ENCODE data around the gene RIN1. TPM values are rescaled to one million over a fixed set of nuclear protein-coding genes. Genes with fewer than 3 reads are reported as not detected.

Gene RIN1
- total RNA-seq, 1 experiment from 2014 or later = 11.7 TPM

DNA sequence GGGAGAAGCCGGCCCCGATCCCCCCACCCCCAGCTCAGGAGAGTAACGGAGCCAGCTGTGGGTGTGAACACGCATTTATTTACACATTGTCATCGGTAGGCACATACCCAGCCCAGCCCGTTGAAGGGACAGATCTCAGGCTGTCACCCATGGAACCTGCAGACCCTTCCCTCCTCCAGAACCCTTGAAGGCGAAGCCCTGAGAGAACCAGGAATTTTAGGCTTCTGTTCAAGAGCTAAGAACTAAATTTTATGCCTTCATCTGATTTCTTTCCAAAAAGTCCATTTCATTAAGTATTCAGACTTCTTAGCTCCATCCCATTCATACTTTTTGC, 9.0 kb upstream of the RIN1 start:
- Histone ChIP-seq H3K27me3 (replicated peaks; ENCODE audit: control insufficient read depth, insufficient read depth, low read length) (no peaks in the 10 kb centered on the region), H3K36me3 (ENCODE audit: control insufficient read depth, insufficient read depth, low read length) (peaks cover 4% of the 10 kb centered on the region), H3K4me3 (ENCODE audit: low read depth, low read length) (peak overlapping the region; percentile 99), H3K9me3 (no peaks in the 10 kb centered on the region), H3K4me1 (peaks cover 27% of the 10 kb centered on the region)
- Mint-ChIP-seq H3K27ac (ENCODE audit: unreplicated experiment) (peak overlapping the region; percentile 99), H3K4me3 (ENCODE audit: unreplicated experiment) (peak overlapping the region; percentile 86), H3K4me1 (ENCODE audit: low read depth, unreplicated experiment) (peaks cover 34% of the 10 kb centered on the region), H3K36me3 (ENCODE audit: insufficient read depth, unreplicated experiment) (peaks cover 41% of the 10 kb centered on the region), H3K27me3 (ENCODE audit: insufficient read depth, unreplicated experiment) (peaks cover 4% of the 10 kb centered on the region), H3K9me3 (ENCODE audit: unreplicated experiment) (no peaks in the 10 kb centered on the region)
- CTCF ChIA-PET = interaction anchor here (0.6 to 2.1 kb wide), 4 partner anchors 9 to 804 kb away, joined by 3 to 17 read pairs (median 6); partner anchors contain the start of gene RIN1
- intact Hi-C loops (cut with micrococcal nuclease; ENCODE audit: unreplicated experiment) = loop anchor here (1.0 to 2.0 kb wide), 2 partner anchors 26 to 32 kb away; partner anchors contain the start of gene SLC29A2
- no TSS peak for BruUV-seq (replicated peaks)
- POLR2A ChIA-PET = interaction anchor here (0.6 to 2.5 kb wide), 3 partner anchors 33 to 99 kb away, joined by 4 to 10 read pairs (median 7); partner anchors contain the start of gene YIF1A
- TF ChIP-seq, protein P1, sequence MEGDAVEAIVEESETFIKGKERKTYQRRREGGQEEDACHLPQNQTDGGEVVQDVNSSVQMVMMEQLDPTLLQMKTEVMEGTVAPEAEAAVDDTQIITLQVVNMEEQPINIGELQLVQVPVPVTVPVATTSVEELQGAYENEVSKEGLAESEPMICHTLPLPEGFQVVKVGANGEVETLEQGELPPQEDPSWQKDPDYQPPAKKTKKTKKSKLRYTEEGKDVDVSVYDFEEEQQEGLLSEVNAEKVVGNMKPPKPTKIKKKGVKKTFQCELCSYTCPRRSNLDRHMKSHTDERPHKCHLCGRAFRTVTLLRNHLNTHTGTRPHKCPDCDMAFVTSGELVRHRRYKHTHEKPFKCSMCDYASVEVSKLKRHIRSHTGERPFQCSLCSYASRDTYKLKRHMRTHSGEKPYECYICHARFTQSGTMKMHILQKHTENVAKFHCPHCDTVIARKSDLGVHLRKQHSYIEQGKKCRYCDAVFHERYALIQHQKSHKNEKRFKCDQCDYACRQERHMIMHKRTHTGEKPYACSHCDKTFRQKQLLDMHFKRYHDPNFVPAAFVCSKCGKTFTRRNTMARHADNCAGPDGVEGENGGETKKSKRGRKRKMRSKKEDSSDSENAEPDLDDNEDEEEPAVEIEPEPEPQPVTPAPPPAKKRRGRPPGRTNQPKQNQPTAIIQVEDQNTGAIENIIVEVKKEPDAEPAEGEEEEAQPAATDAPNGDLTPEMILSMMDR (IDR thresholded peaks at IDR 0.05; ENCODE audit: insufficient read depth in 1 of 2, low read depth in 1 of 2, low read length in 1 of 2, severe bottlenecking in 1 of 2, unreplicated experiment in 1 of 2) = no peak
- no peak for DNase-seq

DNA sequence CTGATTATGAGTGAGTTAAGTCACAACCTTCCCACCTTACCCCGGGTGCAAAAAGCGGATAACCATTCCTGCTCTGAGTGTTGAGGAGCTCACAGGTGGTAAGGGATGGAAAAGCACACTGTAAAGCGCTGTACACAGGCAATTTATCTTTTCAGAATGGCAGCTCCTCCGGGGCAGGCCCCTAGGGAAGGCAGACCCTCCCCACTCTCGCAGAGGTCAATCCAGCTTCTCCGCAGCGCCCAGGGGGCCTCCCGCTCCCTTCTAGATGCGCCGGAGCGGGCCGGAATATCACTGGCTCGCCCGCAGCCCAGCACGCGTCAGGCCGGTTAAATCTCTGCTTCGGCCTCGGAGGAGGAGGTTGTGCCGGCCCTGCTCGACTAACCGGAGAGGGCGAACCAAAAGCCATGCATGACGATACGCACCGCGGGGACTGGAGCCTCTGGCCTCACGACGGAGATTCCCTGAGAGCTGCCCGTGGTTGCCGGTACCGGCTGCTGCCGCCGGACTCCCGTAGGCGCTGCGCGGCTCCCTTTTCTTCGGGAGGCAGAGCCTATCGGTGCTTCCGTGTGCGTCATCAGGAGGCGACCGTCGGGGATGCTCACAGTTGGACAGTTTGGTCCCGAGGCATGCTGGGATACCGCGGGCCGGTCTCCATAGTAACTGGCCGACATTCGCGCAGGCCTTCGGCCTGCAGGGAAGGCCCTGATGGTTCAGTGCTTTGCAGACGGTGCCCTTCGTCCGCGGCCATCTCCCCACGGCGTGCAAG, 8.5 kb upstream of the RIN1 start, which contains the start of gene BRMS1:
Gene BRMS1, minus strand, starts transcription at position 555 of the 766 bp plus-strand sequence. CDS start 2,870 bp downstream, outside the sequence.
- Histone ChIP-seq H3K9me3 (no peaks in the 10 kb centered on the region), H3K36me3 (ENCODE audit: control insufficient read depth, insufficient read depth, low read length) (peaks cover 4% of the 10 kb centered on the region), H3K4me1 (peaks cover 22% of the 10 kb centered on the region), H3K4me3 (ENCODE audit: low read depth, low read length) (peak within 1 kb of the TSS; percentile 99), H3K27me3 (replicated peaks; ENCODE audit: control insufficient read depth, insufficient read depth, low read length) (no peaks in the 10 kb centered on the region)
- Mint-ChIP-seq H3K4me1 (ENCODE audit: low read depth, unreplicated experiment) (peaks cover 34% of the 10 kb centered on the region), H3K27me3 (ENCODE audit: insufficient read depth, unreplicated experiment) (peaks cover 4% of the 10 kb centered on the region), H3K4me3 (ENCODE audit: unreplicated experiment) (peak within 1 kb of the TSS; percentile 86), H3K36me3 (ENCODE audit: insufficient read depth, unreplicated experiment) (peaks cover 41% of the 10 kb centered on the region), H3K27ac (ENCODE audit: unreplicated experiment) (peak within 1 kb of the TSS; percentile 99), H3K9me3 (ENCODE audit: unreplicated experiment) (no peaks in the 10 kb centered on the region)
- intact Hi-C loops (cut with micrococcal nuclease; ENCODE audit: unreplicated experiment) = loop anchor here (1.0 to 2.0 kb wide), 2 partner anchors 27 to 32 kb away; partner anchors contain the start of gene SLC29A2
- peak; percentile 97 to 98 for DNase-seq
- BruUV-seq (replicated peaks) = no TSS peak
- TF ChIP-seq, protein P1 (IDR thresholded peaks at IDR 0.05; ENCODE audit: insufficient read depth in 1 of 2, low read depth in 1 of 2, low read length in 1 of 2, severe bottlenecking in 1 of 2, unreplicated experiment in 1 of 2) = peak in 1 of 2 experiments; percentile 19
- CTCF ChIA-PET = interaction anchor here (0.6 to 2.1 kb wide), 4 partner anchors 9 to 803 kb away, joined by 3 to 17 read pairs (median 6); partner anchors contain the start of gene RIN1
- POLR2A ChIA-PET = interaction anchor here (0.6 to 2.5 kb wide), 3 partner anchors 33 to 98 kb away, joined by 4 to 10 read pairs (median 7); partner anchors contain the start of gene YIF1A

DNA sequence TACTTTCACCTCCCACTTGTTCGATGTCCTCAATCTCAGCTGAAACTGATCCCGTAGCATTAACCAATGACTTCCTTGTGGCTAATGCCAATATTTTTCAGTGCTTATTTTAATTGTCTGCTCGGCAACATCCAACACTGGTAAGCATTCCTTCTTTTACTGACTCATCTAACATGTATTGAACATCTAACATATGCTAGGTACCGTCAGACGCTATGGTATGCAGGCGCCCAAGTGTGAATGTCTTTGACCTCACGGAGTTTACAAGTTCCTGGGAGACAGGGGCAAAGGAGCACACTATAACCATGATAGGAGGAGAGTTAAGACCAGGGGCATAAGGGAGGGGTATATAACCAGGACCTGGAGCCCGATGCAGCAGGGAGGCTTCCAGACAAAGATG, 6.9 kb upstream of the RIN1 start:
- Mint-ChIP-seq H3K27me3 (ENCODE audit: insufficient read depth, unreplicated experiment) (peaks cover 4% of the 10 kb centered on the region), H3K4me3 (ENCODE audit: unreplicated experiment) (peak overlapping the region; percentile 86), H3K4me1 (ENCODE audit: low read depth, unreplicated experiment) (peaks cover 28% of the 10 kb centered on the region), H3K36me3 (ENCODE audit: insufficient read depth, unreplicated experiment) (peaks cover 28% of the 10 kb centered on the region), H3K27ac (ENCODE audit: unreplicated experiment) (peak overlapping the region; percentile 43), H3K9me3 (ENCODE audit: unreplicated experiment) (no peaks in the 10 kb centered on the region)
- Histone ChIP-seq H3K27me3 (replicated peaks; ENCODE audit: control insufficient read depth, insufficient read depth, low read length) (no peaks in the 10 kb centered on the region), H3K4me3 (ENCODE audit: low read depth, low read length) (no peak overlapping the region), H3K4me1 (peaks cover 12% of the 10 kb centered on the region), H3K9me3 (no peaks in the 10 kb centered on the region), H3K36me3 (ENCODE audit: control insufficient read depth, insufficient read depth, low read length) (peaks cover 4% of the 10 kb centered on the region)
- DNase-seq = no peak
- POLR2A ChIA-PET = interaction anchor here (1.2 kb wide), 1 partner anchor 54 kb away, joined by 5 read pairs; the partner anchor contains the start of gene YIF1A
- TF ChIP-seq, protein P1 (IDR thresholded peaks at IDR 0.05; ENCODE audit: insufficient read depth in 1 of 2, low read depth in 1 of 2, low read length in 1 of 2, severe bottlenecking in 1 of 2, unreplicated experiment in 1 of 2) = no peak
- no TSS peak for BruUV-seq (replicated peaks)
- intact Hi-C loops (cut with micrococcal nuclease; ENCODE audit: unreplicated experiment) = no loop called here
- CTCF ChIA-PET = interaction anchor here (2.0 kb wide), 1 partner anchor 31 kb away, joined by 17 read pairs; no protein-coding TSS in a partner anchor

Data from Caco-2 (cell line).